Activated naive CD8-positive, alpha-beta T cell treated with anti-CD3 and anti-CD28 coated beads, Interleukin-2, amount 50 U/mL, for 24 hours (primary cell): ENCODE measurements around the gene FNBP1L.

Experiments
- ATAC-seq: fragments of 150-1000 bp; cut with Tn5 transposase; one replicate; pipeline ENCODE4 v1.10.0; 2021
- DNase-seq: peaks from one replicate; pipeline ENCODE4 v3.0.0; 2021
- H3K27ac Mint-ChIP-seq: one replicate; pipeline ENCODE4 v1.8.0; 2021; ENCODE audit warnings: mild to moderate bottlenecking, mixed read lengths
- H3K27me3 Mint-ChIP-seq: one replicate; pipeline ENCODE4 v1.8.0; 2021; ENCODE audit warnings: mixed read lengths
- H3K36me3 Mint-ChIP-seq: one replicate; pipeline ENCODE4 v1.8.0; 2021; ENCODE audit warnings: low read depth, mixed read lengths
- H3K4me1 Mint-ChIP-seq: one replicate; pipeline ENCODE4 v1.8.0; 2021; ENCODE audit warnings: mixed read lengths
- H3K4me3 Mint-ChIP-seq: one replicate; pipeline ENCODE4 v1.8.0; 2021; ENCODE audit warnings: mild to moderate bottlenecking, moderate library complexity, mixed read lengths
- H3K9me3 Mint-ChIP-seq: one replicate; pipeline ENCODE4 v1.8.0; 2021; ENCODE audit warnings: mixed read lengths

The FNBP1L gene

DNA sequence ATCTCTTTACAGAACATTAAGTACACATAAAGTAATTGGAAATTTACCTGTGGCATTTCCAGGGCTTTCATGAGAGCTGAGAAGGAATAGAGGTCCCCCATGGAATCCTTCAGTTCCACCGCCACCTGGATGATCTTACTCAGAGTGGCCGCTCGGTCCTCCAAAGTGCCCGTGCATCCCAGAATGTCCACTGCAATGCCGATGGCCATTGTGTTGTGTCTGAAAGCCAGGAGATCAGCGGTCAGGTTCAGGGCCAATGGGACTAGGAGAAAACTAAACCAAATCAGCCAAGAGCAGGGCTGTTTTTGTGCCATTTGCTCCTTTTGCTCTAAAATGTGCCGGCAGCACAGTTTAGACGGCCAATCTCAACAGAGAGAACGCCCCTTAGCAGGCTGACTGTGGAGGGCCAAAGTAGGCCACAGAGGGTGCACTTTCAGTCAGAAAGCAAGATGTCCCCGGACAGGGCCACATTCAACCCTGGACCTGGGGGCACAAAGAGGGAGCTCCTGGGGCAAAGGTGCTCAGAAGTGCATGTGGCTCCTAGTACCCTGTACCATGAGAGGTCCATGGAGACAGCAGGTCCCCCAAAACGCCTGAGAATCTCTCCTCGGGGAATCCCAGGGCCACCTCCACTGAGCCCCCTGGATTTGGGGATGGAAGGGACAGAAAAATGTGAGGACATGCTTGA, 123.8 kb downstream of the FNBP1L start:
- no peaks in the 10 kb centered on the region for H3K9me3 Mint-ChIP-seq
- DNase-seq (no peak), ATAC-seq (no peak)
- H3K27ac Mint-ChIP-seq: no peak overlapping the region
- no peaks in the 10 kb centered on the region for H3K27me3 Mint-ChIP-seq
- H3K36me3 Mint-ChIP-seq: no peaks in the 10 kb centered on the region
- no peaks in the 10 kb centered on the region for H3K4me1 Mint-ChIP-seq
- no peak overlapping the region for H3K4me3 Mint-ChIP-seq

DNA sequence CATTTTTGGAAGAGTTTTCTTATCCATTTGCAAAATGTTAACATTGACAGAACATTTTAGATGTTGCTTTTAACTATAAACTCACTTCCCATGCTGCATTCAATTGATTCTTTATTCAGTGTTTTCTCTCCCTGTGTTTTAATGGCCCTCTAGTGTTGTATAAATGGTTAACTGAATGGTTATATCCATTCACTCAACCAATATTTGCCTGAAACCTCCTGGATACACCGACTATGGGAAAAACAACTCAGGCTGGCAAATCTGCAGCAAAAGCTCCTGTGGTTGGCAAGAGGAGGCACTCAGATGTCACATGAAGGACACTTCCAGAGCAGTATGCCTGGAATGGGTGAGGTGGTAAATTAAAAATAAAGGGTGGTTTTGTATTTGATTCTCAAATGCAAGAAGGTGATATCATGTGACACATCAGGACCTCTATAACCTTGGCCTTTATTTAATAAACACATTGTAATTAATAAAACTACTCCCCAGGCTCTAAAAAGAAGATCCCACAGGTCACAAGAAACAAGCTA, 126.1 kb downstream of the FNBP1L start:
- H3K9me3 Mint-ChIP-seq: no peaks in the 10 kb centered on the region
- no peaks in the 10 kb centered on the region for H3K27me3 Mint-ChIP-seq
- H3K27ac Mint-ChIP-seq: no peak overlapping the region
- no peak for DNase-seq
- H3K4me1 Mint-ChIP-seq: no peaks in the 10 kb centered on the region
- no peaks in the 10 kb centered on the region for H3K36me3 Mint-ChIP-seq
- no peak overlapping the region for H3K4me3 Mint-ChIP-seq
- no peak for ATAC-seq

DNA sequence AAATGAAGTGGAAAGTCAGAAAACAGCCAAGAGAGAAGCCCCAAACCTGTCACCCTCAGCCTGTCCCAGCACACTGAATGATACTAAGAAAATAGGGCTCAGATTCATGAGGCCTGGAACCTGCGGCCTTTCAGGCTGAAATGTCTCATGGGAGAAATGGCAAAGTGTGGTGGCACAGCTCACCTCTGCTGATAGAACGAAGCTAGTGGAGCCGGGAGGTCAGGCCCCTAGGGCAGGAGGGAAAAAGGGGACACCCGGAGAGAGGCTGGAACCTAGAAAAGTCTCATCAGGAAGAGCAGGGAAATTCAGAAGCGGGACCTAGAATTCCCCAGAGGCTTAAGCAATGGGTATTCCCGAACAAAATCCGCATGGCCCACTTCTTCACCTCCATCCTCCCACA, 126.6 kb downstream of the FNBP1L start:
- Mint-ChIP-seq H3K27ac (no peak overlapping the region), H3K4me1 (no peaks in the 10 kb centered on the region), H3K36me3 (no peaks in the 10 kb centered on the region), H3K9me3 (no peaks in the 10 kb centered on the region), H3K27me3 (no peaks in the 10 kb centered on the region), H3K4me3 (no peak overlapping the region)
- no peak for ATAC-seq
- DNase-seq: no peak

DNA sequence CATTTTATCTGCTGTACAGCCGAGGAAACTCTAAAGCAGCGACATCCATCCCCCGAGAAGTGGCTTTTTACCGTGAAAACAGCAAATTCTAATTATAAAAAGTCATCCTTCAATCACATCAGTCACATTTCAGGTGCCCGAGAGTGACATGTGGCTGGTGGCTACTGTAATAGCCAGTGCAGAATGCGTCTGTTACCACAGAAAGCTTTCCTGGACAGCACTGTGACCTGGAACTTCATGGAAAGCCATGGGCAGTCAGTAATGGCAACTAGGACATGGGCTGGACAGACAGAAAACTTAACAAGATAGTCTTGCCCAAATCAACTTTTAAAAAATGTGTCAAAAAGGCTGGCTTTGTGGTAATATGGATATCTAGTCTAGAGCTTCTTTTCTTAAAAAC, 127.1 kb downstream of the FNBP1L start:
- no peak overlapping the region for H3K4me3 Mint-ChIP-seq
- no peaks in the 10 kb centered on the region for H3K9me3 Mint-ChIP-seq
- H3K27ac Mint-ChIP-seq: no peak overlapping the region
- DNase-seq (no peak), ATAC-seq (no peak)
- no peaks in the 10 kb centered on the region for H3K4me1 Mint-ChIP-seq
- no peaks in the 10 kb centered on the region for H3K27me3 Mint-ChIP-seq
- no peaks in the 10 kb centered on the region for H3K36me3 Mint-ChIP-seq

DNA sequence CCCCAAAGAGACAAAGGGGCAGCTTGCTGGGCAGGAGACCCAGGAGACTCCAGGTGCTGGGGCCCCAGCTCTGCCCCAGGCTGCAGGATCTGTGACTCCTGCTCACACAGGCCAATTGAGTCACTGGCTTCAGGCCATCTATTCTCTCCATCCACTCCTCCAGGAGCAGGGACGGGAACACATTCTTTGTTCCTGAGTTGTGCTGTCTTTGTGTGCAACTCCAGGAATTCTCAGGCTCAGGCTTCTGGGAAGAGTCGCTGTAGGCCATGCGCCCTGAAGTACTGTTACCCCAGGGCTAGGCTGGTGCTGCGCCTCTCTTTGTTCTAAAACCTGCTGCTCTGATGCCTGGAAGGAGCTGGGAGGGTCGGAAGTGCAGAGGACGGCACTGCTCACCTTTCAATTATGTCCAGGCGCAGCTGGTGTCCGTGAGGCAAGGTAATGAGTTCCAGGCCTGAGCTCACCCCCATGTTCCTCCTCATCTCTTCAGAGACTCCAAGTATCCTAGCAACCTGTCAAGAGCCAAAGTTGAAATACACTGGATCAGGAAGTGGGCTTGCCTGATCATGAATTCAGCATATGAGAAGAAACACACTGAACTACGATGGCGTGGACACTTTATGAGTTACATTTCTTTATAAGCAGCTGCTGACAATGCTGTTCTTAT, 127.8 kb downstream of the FNBP1L start:
- Mint-ChIP-seq H3K36me3 (no peaks in the 10 kb centered on the region), H3K4me1 (no peaks in the 10 kb centered on the region), H3K4me3 (no peak overlapping the region), H3K9me3 (no peaks in the 10 kb centered on the region), H3K27me3 (no peaks in the 10 kb centered on the region), H3K27ac (no peak overlapping the region)
- ATAC-seq: no peak
- DNase-seq: no peak

DNA sequence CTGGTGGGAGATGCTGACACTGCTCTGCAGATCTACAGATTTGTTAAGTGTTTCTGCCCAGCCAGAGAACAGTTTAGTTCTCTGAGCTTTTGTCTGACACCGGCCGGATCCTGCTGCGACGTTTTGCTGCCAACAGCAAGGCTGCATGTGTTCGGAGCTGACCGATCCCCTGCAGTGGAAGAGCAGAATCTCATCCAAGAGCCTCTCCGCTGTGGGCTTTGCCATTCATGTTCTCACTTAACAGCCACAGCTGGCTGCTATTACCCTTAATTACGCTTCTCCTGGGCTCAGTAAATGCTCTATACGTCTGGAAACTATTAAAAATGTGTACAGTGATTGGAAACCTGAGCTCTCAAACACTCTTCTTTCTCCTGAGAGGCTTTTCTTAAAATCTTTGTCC, 128.4 kb downstream of the FNBP1L start:
- Mint-ChIP-seq H3K36me3 (no peaks in the 10 kb centered on the region), H3K9me3 (no peaks in the 10 kb centered on the region), H3K4me3 (no peak overlapping the region), H3K27ac (no peak overlapping the region), H3K4me1 (no peaks in the 10 kb centered on the region), H3K27me3 (no peaks in the 10 kb centered on the region)
- DNase-seq (no peak), ATAC-seq (no peak)

DNA sequence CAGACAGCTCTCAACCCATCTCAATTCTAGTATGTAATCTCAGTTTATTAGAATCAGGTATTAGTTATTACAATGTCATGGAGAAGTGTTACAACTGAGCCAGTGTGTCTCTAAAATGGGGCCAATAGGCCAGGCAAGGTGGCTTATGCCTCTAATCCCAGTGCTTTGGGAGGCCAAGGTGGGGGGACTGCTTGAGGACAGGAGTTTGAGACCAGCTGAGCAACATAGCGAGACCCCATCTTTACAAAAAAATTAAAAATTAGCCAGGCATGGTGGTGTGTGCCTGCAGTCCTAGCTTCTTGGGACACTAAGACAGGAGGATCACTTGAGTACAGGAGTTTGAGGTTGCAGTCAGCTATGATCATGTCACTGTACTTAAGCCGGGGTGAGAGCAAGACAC, 128.8 kb downstream of the FNBP1L start:
- no peaks in the 10 kb centered on the region for H3K9me3 Mint-ChIP-seq
- H3K27me3 Mint-ChIP-seq: no peaks in the 10 kb centered on the region
- H3K4me1 Mint-ChIP-seq: no peaks in the 10 kb centered on the region

DNA sequence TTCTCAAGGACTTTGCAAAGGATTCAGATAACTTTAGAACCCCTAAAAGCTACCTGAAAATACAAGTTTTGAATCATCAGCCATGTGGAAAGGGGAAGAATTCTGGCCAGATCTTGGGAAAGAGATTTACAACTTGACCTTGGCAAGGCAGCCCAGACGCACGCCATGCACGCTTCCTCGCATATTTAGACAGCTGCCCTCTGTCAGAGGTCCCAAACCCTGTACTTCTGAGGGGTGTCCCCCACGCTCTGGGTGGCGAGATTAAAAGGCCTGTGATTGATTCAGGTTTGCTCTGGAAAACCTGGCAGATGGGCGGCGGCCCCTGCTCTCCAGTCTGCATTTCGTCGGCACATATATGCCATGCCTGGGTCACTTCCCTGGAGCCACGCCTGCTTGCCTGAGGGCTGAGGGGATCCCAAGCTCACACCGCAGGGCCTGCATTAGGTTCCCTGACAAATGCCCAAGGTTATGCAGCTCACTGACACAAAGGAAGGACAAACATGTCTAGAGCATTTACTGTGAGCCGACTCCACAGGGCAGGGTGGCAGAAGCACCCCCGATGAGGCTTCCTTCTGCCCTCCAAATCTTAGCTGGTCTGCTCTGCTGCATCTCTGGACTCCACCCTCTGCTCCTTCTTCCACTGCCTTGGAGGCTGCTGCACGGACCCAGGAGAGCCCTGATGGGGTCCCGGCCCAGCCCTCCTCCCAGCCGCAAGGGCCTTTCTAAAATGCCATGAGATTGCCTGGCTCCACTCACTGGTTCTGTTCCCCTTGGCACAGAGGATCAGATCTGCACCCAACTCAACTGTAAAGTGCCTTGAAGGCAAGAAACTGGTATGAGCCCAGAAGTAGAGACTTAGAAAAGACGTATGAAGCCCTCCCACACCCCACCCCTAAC, 129.9 kb downstream of the FNBP1L start:
- Mint-ChIP-seq H3K36me3 (no peaks in the 10 kb centered on the region), H3K4me1 (no peaks in the 10 kb centered on the region), H3K27me3 (no peaks in the 10 kb centered on the region), H3K9me3 (no peaks in the 10 kb centered on the region), H3K4me3 (no peak overlapping the region), H3K27ac (no peak overlapping the region)
- DNase-seq: no peak
- ATAC-seq: no peak

More for the DNA sequence above, 128.8 kb downstream of the FNBP1L start:
- Mint-ChIP-seq H3K4me3 (no peak overlapping the region), H3K27ac (no peak overlapping the region), H3K36me3 (no peaks in the 10 kb centered on the region)
- DNase-seq (no peak), ATAC-seq (no peak)

DNA sequence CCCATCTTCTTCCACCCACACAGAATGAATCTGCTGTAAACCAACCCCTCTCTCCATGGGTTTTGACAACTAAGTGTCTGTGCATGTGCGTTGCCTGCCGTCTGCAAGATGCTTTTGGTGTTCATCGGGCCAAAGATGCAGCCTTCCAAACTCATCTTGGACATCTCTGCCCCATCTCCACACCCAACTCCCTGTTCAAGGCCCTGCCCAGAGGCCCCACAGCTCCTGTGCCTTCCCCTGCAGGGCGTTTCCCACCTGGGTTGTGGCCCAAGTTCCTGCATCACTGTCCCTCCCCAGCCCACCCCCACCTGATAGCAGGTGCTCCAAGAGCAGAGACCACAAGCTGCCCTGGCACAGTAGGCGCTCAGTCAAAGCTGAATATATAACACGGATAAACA, 130.5 kb downstream of the FNBP1L start:
- DNase-seq (no peak), ATAC-seq (no peak)
- no peaks in the 10 kb centered on the region for H3K4me1 Mint-ChIP-seq
- no peak overlapping the region for H3K27ac Mint-ChIP-seq
- no peaks in the 10 kb centered on the region for H3K36me3 Mint-ChIP-seq
- no peaks in the 10 kb centered on the region for H3K9me3 Mint-ChIP-seq
- no peaks in the 10 kb centered on the region for H3K27me3 Mint-ChIP-seq
- H3K4me3 Mint-ChIP-seq: no peak overlapping the region

DNA sequence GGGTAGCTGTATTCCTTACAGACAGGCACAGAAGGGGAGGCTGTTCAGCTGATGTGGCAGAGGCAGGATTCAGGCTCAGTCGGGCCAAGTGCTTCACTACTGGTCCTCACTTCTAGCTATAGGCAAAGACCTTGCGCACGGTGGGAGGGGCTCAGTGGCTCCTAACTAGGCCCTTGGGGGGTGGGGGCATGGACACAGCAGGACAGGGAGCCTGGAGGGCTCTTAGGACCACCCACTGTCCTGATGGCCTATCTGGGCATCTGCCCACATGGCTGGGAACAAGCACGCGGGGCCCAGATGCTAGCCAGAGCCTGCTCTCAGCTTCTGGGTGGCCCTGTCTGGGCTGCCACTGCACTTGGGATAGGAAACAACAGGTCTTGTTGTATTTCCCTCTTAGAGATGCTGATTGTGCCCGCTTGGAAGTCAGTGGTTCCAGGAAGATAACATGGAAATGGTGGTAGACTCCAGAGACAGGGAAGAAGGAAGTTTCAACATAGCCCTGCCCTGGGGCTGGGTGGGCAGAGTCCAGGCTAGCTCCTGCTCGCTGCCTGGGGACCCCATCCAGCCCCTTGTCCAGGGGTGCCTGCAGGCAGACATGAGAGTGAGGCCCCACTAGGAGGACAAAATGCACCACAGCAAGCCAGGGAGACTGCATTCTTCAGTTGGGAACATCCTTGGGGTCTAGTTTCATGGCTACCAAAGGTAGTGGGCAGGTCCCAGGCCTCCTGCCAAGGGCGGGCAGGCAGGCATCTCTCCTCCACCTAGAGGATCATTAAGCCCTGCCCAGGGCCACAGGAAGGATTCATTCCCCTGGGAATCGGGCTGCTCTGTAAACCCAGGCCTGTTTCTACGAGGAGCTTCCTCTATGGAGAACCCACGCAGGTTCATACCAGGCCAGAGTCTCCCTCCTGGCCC, 131.2 kb downstream of the FNBP1L start:
- Mint-ChIP-seq H3K4me3 (no peak overlapping the region), H3K36me3 (no peaks in the 10 kb centered on the region), H3K9me3 (no peaks in the 10 kb centered on the region), H3K4me1 (no peaks in the 10 kb centered on the region), H3K27ac (no peak overlapping the region), H3K27me3 (no peaks in the 10 kb centered on the region)
- ATAC-seq (no peak), DNase-seq (no peak)

DNA sequence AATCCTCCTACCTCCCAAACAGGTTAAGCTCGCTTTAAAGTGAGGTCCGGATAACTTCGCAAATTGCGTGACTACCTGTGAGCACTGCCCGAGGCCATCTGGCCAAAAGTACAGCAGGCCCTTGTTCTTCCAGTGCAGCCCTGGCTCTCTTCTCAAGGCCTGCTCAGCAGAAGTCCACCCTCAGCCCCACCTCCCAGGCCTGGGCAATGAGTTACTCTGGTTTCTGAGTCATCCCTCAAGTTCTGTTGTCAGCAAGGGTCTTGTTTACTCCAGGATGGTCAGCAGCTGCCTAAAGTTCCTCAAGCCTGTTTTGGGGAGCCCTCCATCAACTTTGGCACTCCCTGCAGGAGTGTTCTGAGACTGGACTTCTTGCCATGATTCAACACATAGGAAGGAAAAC, 132.0 kb downstream of the FNBP1L start:
- no peak overlapping the region for H3K4me3 Mint-ChIP-seq
- no peaks in the 10 kb centered on the region for H3K4me1 Mint-ChIP-seq
- H3K9me3 Mint-ChIP-seq: no peaks in the 10 kb centered on the region
- no peaks in the 10 kb centered on the region for H3K36me3 Mint-ChIP-seq
- no peak overlapping the region for H3K27ac Mint-ChIP-seq
- DNase-seq (no peak), ATAC-seq (no peak)
- H3K27me3 Mint-ChIP-seq: no peaks in the 10 kb centered on the region

DNA sequence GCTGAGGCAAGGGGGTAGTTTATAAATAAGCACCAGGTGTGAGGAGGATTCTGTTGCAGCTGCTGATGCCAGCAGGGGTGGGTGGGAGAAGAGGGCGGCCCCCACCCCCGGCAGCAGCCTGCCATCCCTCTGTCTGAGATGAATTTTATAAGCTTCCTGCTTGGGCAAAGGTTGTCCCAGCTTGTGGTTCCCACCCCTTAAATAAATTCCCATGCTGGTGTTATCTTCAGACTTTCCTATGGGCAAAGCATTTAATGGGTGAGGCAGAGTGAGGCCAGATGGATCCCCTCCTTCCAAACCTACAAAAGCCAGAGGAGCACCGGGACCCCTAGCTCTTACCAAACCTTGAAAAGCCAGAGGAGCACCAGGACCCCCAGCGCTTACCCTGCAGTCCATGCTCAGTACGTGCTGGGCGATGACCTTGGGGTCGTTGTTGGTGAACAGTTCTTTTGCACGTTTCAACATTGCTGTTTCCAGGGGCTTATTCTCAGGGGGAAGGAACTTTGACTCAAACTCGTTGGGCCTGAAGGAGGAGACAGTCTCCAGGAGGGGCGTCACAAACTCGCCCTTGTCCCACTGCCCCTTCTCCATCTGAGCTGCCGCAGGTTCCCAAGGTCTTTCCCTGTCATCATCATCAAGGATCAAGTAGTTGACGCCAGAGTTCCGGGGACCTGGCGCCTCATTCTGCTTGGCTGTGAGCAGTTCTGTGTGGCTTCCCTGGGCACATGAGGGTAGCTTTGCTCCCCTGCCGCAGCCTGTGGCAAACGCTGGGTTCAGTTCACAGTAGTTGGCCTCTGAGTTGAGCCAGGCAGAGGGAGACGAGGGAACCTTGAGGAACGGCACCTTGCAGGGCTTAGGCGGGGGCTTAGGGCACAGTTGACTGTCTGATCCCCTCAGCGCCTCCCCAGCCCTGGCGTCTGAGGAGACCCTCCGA, 134.3 kb downstream of the FNBP1L start:
- DNase-seq (no peak), ATAC-seq (no peak)
- H3K27ac Mint-ChIP-seq: no peak overlapping the region
- no peak overlapping the region for H3K4me3 Mint-ChIP-seq
- H3K27me3 Mint-ChIP-seq: no peaks in the 10 kb centered on the region
- no peaks in the 10 kb centered on the region for H3K36me3 Mint-ChIP-seq
- H3K4me1 Mint-ChIP-seq: no peaks in the 10 kb centered on the region
- no peaks in the 10 kb centered on the region for H3K9me3 Mint-ChIP-seq

DNA sequence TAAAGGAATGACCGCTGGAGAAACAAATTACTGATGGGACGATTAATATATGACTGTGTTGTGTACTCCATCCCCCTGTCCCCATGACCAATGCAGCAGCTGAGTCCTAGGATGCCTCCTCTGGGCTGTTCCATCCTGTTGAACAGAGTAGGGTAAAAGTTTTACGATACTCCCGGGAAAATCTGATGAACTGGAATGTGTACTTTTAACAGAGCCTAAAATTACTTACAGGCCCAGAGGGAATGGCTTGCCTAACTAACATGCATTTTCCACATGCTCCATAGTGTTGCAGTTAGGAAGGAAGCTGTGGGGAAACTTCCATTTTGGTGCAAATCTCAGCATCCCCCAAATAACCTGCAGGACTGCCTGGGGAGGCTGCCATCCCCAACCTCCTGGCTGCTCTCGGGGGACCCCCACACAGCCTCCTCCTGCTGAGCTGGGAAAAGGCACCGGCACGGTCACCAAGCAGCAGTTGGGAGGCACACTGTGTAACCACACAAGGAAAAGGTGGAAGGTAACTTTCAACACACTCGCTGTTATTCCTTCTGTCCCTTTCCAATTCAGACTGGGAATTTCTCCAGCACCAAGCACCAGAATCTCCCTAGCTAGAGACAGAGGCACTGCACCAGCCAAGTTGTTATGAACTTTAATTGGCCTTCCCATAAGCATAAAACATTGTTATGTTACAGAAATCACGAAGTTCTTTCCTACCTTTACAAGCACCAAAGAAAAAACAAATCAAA, 136.5 kb downstream of the FNBP1L start:
- no peaks in the 10 kb centered on the region for H3K27me3 Mint-ChIP-seq
- ATAC-seq: no peak
- H3K4me1 Mint-ChIP-seq: peaks cover 3% of the 10 kb centered on the region
- H3K9me3 Mint-ChIP-seq: no peaks in the 10 kb centered on the region
- H3K36me3 Mint-ChIP-seq: no peaks in the 10 kb centered on the region
- H3K27ac Mint-ChIP-seq: no peak overlapping the region
- DNase-seq: no peak
- H3K4me3 Mint-ChIP-seq: no peak overlapping the region
